Adrenal gland (tissue), 5 donors: Measurements from ENCODE around the gene FGG.

Experiments used
- CTCF ChIP-seq, 6 experiments: fragments of 450-650 bp in 4 of 6; fragments of 200-600 bp in 2 of 6; sonication (generic) in 1 of 6; IDR thresholded peaks; 1 replicate in 5 of 6; 2 replicates in 1 of 6; pipeline versions ENCODE4 v1.5.1 to v1.8.0; 2016 to 2021; ENCODE audit warnings: antibody characterized with exemption in 6 of 6, mild to moderate bottlenecking in 2 of 6, moderate library complexity in 1 of 6
- POLR2A ChIP-seq, 2 donors: fragments of 450-650 bp; IDR thresholded peaks; one replicate each; pipeline ENCODE4 v1.6.1; 2017; ENCODE audit warnings: antibody characterized with exemption in 2 of 2, mild to moderate bottlenecking in 2 of 2, moderate library complexity in 1 of 2
- donor health status: DM: no; HTN: no; CAD: no.

- TF ChIP-seq CTCF (IDR thresholded peaks at IDR 0.05) (no peak), POLR2A (IDR thresholded peaks at IDR 0.05) (no peak)
These were observed 28.5 kb upstream of the FGG start for GRCh38 chr4:154640999-154641398.
